ENCODE data around the gene PTPRA.

PTPRA gene

DNA sequence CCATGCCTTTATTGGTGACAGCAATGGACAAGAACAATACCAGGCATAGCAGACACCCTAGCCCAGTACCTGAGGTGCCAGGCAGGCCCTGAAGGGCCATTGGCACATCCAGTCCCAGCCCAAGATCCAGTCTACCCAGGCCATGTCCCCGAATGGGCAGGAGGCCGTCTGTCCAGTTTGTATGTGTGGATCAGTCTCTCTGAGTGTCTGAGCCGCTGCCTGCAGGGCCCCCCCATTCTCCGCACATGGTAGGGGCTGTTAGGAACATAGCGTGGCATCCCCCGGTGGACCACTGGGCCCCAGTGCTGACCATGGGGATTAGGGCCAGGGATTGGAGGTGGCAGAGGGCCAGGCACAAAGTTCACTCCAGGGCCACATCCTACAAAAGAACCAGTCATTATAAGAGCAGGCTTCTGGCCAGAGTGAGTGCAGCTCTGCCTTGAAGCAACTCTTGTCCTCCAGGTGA lies 37.9 kb upstream of the PTPRA start:
- no peak overlapping the region for H3K4me3 ChIP-seq (ENCODE audit: low read depth, low read length)
- TF ChIP-seq CTCF (IDR thresholded peaks at IDR 0.05; ENCODE audit: borderline replicate concordance, insufficient read depth, low read depth, low read length), result no peak

DNA sequence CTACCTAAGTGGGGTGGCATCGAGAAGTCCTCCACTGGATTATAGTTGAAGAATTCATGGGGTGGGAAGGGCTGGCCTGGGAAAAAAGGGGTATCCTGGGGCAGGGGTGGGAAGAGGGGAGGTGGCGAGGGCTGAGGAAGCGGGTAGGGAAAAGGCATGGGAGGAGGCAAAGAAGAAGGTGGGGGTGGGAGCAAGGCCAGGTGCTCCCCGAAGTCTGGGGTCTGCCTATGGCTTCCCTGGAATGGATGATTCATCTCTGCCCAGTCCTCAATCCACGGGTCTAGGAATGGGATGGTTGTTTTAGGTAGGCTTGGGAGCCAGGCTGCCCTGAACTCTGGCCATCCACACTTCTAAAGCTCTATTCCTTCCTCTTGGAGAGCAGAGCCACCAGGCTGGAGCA lies 37.2 kb upstream of the PTPRA start:
- TF ChIP-seq CTCF (IDR thresholded peaks at IDR 0.05; ENCODE audit: borderline replicate concordance, insufficient read depth, low read depth, low read length), result no peak
- no peak overlapping the region for H3K4me3 ChIP-seq (ENCODE audit: low read depth, low read length)

GRCh38 chr20:2837221-2837960 lies 35.9 kb upstream of the PTPRA start:
- no peak for TF ChIP-seq CTCF (IDR thresholded peaks at IDR 0.05; ENCODE audit: borderline replicate concordance, insufficient read depth, low read depth, low read length)
- H3K4me3 ChIP-seq (ENCODE audit: low read depth, low read length), result no peak overlapping the region

DNA sequence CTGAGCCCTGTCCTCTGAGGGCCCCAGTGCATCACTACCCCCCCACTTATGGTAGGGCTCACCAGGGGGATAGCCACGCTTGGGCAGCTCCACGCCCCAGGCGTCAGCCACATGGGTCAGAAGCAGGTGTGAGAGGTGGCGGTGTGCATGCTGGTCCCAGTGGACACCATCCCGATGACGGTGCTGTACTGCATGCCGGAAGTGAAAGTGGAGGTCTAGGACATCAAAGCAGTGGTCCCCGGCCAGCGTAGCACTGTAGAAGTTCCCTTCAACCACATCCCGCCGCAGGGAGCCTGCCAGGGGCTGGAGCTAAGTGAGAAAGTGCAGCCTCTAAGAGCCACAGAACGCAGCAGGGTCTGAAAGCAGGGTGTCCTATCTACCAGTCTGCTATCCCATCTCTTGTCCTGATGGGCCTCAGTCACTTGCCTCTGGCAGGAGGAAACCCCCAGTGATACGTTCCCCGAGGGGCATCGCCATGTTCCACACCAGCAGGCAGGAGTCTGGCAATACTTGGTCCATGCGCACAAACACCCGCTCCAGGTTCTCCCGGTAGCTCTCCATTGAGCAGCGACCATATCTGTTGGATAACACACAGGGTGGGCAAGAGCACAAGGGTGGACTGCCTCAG lies 35.0 kb upstream of the PTPRA start:
- TF ChIP-seq CTCF (IDR thresholded peaks at IDR 0.05; ENCODE audit: borderline replicate concordance, insufficient read depth, low read depth, low read length), result no peak
- no peak overlapping the region for H3K4me3 ChIP-seq (ENCODE audit: low read depth, low read length)

DNA sequence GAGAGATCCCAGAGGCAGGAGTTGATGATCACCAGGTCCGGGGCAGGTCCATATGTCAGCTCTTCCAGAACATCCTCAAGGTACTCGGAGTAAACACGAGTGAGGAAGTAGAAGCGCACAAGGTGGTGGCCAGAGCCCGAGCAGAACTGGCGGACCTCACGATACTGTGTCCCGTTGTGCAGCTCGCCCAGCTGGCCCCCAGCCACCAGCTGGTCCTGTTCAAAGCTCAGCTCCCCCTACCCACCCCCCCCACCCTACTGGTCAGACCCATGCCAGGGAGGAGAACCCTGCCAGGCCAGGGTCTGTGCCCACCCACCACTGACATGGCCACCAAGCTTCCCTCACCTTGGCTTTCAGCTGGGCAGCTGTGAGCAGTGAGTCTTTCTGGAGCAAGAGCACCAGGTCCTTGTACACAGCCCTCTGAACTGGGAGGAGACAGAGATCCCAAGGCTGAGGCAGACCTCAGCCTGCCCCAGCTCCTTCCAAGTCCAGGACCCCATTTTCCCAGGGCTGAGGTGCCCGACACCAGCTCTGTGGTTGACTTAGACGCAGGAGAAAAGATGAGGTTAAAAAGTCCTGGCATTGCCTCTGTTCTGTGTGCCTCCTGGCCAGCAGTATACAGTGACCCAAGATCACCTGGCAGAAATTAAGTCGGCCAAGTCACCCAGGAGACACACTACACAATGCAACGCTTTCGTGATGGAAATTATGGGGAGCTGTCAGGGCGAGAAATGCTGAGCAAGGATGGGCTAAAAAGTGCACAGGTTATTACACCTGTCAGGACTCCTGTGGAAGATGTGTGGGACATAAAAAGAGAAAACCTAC lies 34.2 kb upstream of the PTPRA start:
- no peak for TF ChIP-seq CTCF (IDR thresholded peaks at IDR 0.05; ENCODE audit: borderline replicate concordance, insufficient read depth, low read depth, low read length)
- H3K4me3 ChIP-seq (ENCODE audit: low read depth, low read length), result no peak overlapping the region

GRCh38 chr20:2839732-2840137 lies 33.5 kb upstream of the PTPRA start:
- peak overlapping the region; percentile 85 for H3K4me3 ChIP-seq (ENCODE audit: low read depth, low read length)
- no peak for TF ChIP-seq CTCF (IDR thresholded peaks at IDR 0.05; ENCODE audit: borderline replicate concordance, insufficient read depth, low read depth, low read length)

Data from GM12875 (cell line).